H9 (cell line): ENCODE measurements around the gene PRR7. TPM values are rescaled to one million over a fixed set of nuclear protein-coding genes. Genes with fewer than 3 reads are reported as not detected.

Experiments
- DNase-seq: peaks from one replicate; pipeline ENCODE4 v3.0.0-alpha.2; 2017
- H2AFZ ChIP-seq: one replicate; pipeline ENCODE4 v1.6.1; 2013; ENCODE audit warnings: mild to moderate bottlenecking, low read length, control low read depth, moderate library complexity
- H2AK5ac ChIP-seq: 2 replicates; pipeline ENCODE4 v1.6.1; 2013; ENCODE audit warnings: low read length, control low read depth, mixed read lengths; ENCODE audit not compliant: insufficient read length
- H2BK120ac ChIP-seq: one replicate; pipeline ENCODE4 v1.6.1; 2013; ENCODE audit warnings: low read depth, mild to moderate bottlenecking, low read length, control low read depth, inconsistent platforms; ENCODE audit not compliant: poor library complexity, severe bottlenecking
- H2BK12ac ChIP-seq: 2 replicates; pipeline ENCODE4 v1.6.1; 2013; ENCODE audit warnings: low read length, control low read depth, mixed read lengths, low read depth; ENCODE audit not compliant: insufficient read length
- H2BK15ac ChIP-seq: 2 replicates; pipeline ENCODE4 v1.6.1; 2013; ENCODE audit warnings: low read depth, low read length, control low read depth
- H2BK20ac ChIP-seq: one replicate; pipeline ENCODE4 v1.6.1; 2013; ENCODE audit warnings: low read depth, mild to moderate bottlenecking, low read length, control low read depth, inconsistent platforms; ENCODE audit not compliant: poor library complexity, severe bottlenecking
- H2BK5ac ChIP-seq: 2 replicates; pipeline ENCODE4 v1.6.1; 2013; ENCODE audit warnings: low read length, control low read depth, mixed read lengths; ENCODE audit not compliant: insufficient read length
- H3K14ac ChIP-seq: 2 replicates; pipeline ENCODE4 v1.6.1; 2013; ENCODE audit warnings: low read length, control low read depth; ENCODE audit not compliant: insufficient read depth
- H3K18ac ChIP-seq: 2 replicates; pipeline ENCODE4 v1.6.1; 2013; ENCODE audit warnings: low read depth, mild to moderate bottlenecking, mixed read lengths, low read length, control low read depth; ENCODE audit not compliant: insufficient read length
- H3K23ac ChIP-seq: 2 replicates; pipeline ENCODE4 v1.6.1; 2013; ENCODE audit warnings: low read length, control low read depth, mixed read lengths, low read depth; ENCODE audit not compliant: insufficient read length
- H3K23me2 ChIP-seq: 2 replicates; pipeline ENCODE4 v1.6.1; 2013; ENCODE audit warnings: low read depth, mild to moderate bottlenecking, mixed read lengths, low read length, control low read depth; ENCODE audit not compliant: insufficient read length, poor library complexity, severe bottlenecking
- H3K27ac ChIP-seq: 2 replicates; pipeline ENCODE4 v1.5.1; 2013; ENCODE audit warnings: low read length, control low read depth, mixed read lengths, low read depth; ENCODE audit not compliant: insufficient read length
- H3K27me3 ChIP-seq: 2 replicates; pipeline ENCODE4 v1.6.1; 2013; ENCODE audit warnings: low read length, control low read depth, inconsistent platforms; ENCODE audit not compliant: insufficient read depth
- H3K4ac ChIP-seq: 2 replicates; pipeline ENCODE4 v1.6.1; 2013; ENCODE audit warnings: low read depth, mild to moderate bottlenecking, control low read depth, inconsistent platforms, low read length, moderate library complexity
- H3K4me1 ChIP-seq: 2 replicates; pipeline ENCODE4 v1.6.1; 2013; ENCODE audit warnings: low read length, control low read depth, inconsistent platforms; ENCODE audit not compliant: insufficient read depth
- H3K4me2 ChIP-seq: 2 replicates; pipeline ENCODE4 v1.6.1; 2013; ENCODE audit warnings: low read length, control low read depth, mixed read lengths; ENCODE audit not compliant: insufficient read length, insufficient read depth
- H3K56ac ChIP-seq: 2 replicates; pipeline ENCODE4 v1.6.1; 2013; ENCODE audit warnings: low read depth, mild to moderate bottlenecking, mixed read lengths, low read length, control low read depth; ENCODE audit not compliant: insufficient read length
- H3K79me1 ChIP-seq: 2 replicates; pipeline ENCODE4 v1.6.1; 2013; ENCODE audit warnings: low read depth, mild to moderate bottlenecking, moderate library complexity, low read length, control low read depth, inconsistent platforms; ENCODE audit not compliant: insufficient read depth, poor library complexity, severe bottlenecking
- H3K79me2 ChIP-seq: 2 replicates; pipeline ENCODE4 v1.6.1; 2013; ENCODE audit warnings: low read length, control low read depth, inconsistent platforms; ENCODE audit not compliant: insufficient read depth
- H3K9ac ChIP-seq: 2 replicates; pipeline ENCODE4 v1.6.1; 2013; ENCODE audit warnings: low read length, control low read depth, mixed read lengths; ENCODE audit not compliant: insufficient read length; ENCODE audit errors: extremely low read depth
- H3K9me3 ChIP-seq: one replicate; pipeline ENCODE4 v1.6.1; 2013; ENCODE audit warnings: low read depth, low read length, inconsistent platforms; ENCODE audit not compliant: control insufficient read depth
- H3T11ph ChIP-seq: one replicate; pipeline ENCODE4 v1.6.1; 2013; ENCODE audit warnings: mild to moderate bottlenecking, low read length, control low read depth, inconsistent platforms
- H4K20me1 ChIP-seq: one replicate; pipeline ENCODE4 v1.6.1; 2013; ENCODE audit not compliant: control insufficient read depth, insufficient read length, insufficient read depth
- H4K5ac ChIP-seq: 2 replicates; pipeline ENCODE4 v1.6.1; 2013; ENCODE audit warnings: low read depth, mild to moderate bottlenecking, mixed read lengths, low read length, control low read depth; ENCODE audit not compliant: insufficient read length
- H4K8ac ChIP-seq: replicated peaks from 2 replicates; pipeline ENCODE4 v1.6.1; 2013; ENCODE audit warnings: low read length, control low read depth, mixed read lengths, low read depth; ENCODE audit not compliant: insufficient read length
- H4K91ac ChIP-seq: 2 replicates; pipeline ENCODE4 v1.6.1; 2013; ENCODE audit warnings: low read depth, mild to moderate bottlenecking, moderate library complexity, mixed read lengths, low read length, control low read depth; ENCODE audit not compliant: insufficient read length
- H3K27ac Mint-ChIP-seq, 3 experiments: 2 replicates in 2 of 3; 3 replicates in 1 of 3; pipeline ENCODE4 v1.8.0; 2020 to 2021; ENCODE audit warnings: mixed read lengths in 3 of 3, mild to moderate bottlenecking in 1 of 3, moderate library complexity in 1 of 3
- H3K27me3 Mint-ChIP-seq: 2 replicates; pipeline ENCODE4 v1.8.0; 2021; ENCODE audit warnings: low read depth, mild to moderate bottlenecking, moderate library complexity, mixed read lengths
- H3K36me3 Mint-ChIP-seq, 3 experiments: 2 replicates in 2 of 3; 3 replicates in 1 of 3; pipeline ENCODE4 v1.8.0; 2020 to 2021; ENCODE audit warnings: low read depth in 3 of 3, mixed read lengths in 3 of 3; ENCODE audit not compliant: insufficient read depth in 1 of 3
- H3K4me1 Mint-ChIP-seq, 2 experiments: 2 replicates each; pipeline ENCODE4 v1.8.0; 2020; ENCODE audit warnings: mixed read lengths in 2 of 2
- H3K4me3 Mint-ChIP-seq, 2 experiments: 2 replicates in 1 of 2; 3 replicates in 1 of 2; pipeline ENCODE4 v1.8.0; 2020 to 2021; ENCODE audit warnings: mild to moderate bottlenecking in 2 of 2, mixed read lengths in 2 of 2, moderate library complexity in 1 of 2
- H3K9me3 Mint-ChIP-seq, 2 experiments: 2 replicates in 1 of 2; 3 replicates in 1 of 2; pipeline ENCODE4 v1.8.0; 2020; ENCODE audit warnings: mild to moderate bottlenecking in 2 of 2, mixed read lengths in 2 of 2, moderate library complexity in 1 of 2
- WGBS: extraction: QIAGEN DNeasy Blood & Tissue Kit; methylation state at CpG from one replicate; pipeline ENCODE4 v1.1.7; 2013; ENCODE audit warnings: missing lambda C conversion rate, low lambda C conversion rate, mixed read lengths; ENCODE audit not compliant: insufficient read length; ENCODE audit errors: extremely low coverage; 5-methylcytosine and 5-hydroxymethylcytosine counted together
- total RNA-seq: library from RNA; stranded (reverse); gene quantifications from 2 replicates; pipeline ENCODE4 v1.2.1, GENCODE V29; 2021
- TF ChIP-seq, protein P1 (sequence below): fragments of 200-600 bp; sonication (generic); conservative IDR thresholded peaks from 3 replicates; pipeline ENCODE4 v1.8.0; 2021; ENCODE audit warnings: antibody characterized with exemption, mild to moderate bottlenecking

The PRR7 gene
- total RNA-seq, 1 experiment from 2014 or later = 9.6 TPM

DNA sequence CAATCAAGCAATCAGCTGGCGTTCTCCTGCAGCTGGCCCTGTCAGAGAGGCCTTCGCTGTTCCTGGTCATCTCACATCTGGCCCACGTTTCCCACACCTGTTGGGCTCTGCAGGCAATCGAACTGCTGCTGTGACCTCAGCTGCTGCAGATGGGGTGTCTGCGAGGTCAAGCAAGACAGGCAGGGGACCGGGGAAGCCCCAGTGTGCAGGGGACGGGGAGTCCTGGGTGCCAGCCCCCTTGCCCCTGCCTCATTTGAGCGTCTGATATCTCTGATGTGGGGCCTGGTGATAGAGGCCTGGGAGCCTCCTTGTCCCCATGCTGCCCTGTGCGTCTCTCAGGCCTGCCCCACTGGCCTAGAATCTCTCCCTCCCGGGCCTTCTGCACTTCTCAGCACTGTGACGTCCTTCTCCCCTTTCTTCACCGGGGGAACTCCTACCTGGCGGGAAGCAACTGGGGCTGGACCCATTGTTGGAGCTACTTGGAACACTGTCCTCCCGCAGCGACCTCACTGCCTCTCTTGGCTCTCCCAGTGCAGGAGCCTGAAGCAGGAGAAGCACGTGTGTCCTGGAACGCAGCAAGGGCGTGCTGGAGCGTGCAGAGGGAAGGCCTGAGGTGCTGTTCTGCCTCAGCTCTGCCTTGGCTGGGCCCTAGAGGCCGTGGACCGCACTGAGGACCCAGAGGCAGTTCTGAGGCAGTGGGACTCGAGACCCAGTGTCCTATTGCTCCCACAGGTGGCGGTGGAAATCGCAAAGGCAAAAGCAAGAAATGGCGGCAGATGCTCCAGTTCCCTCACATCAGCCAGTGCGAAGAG, 16.3 kb upstream of the PRR7 start:
- H2AFZ ChIP-seq = no peak overlapping the region
- H3K79me2 ChIP-seq = no peaks in the 10 kb centered on the region; the same call in 1 of the 2 replicates
- H3K9me3 ChIP-seq = no peaks in the 10 kb centered on the region
- peaks cover 4% of the 10 kb centered on the region for H3K23me2 ChIP-seq
- no peaks in the 10 kb centered on the region for H3K9me3 Mint-ChIP-seq
- no peak overlapping the region for H2BK15ac ChIP-seq
- H4K5ac ChIP-seq = no peak overlapping the region
- H3K4me3 Mint-ChIP-seq = no peak overlapping the region; a peak in 2 of 5 replicates
- H2BK5ac ChIP-seq = no peak overlapping the region
- H3K27ac Mint-ChIP-seq = peak overlapping the region in 2 of 3 experiments; percentile 48 to 49; a peak in 4 of 7 replicates
- H3K4ac ChIP-seq = no peak overlapping the region
- no peaks in the 10 kb centered on the region; the same call in 1 of the 2 replicates for H3K4me1 ChIP-seq
- peaks cover 17 to 26% of the 10 kb centered on the region in 2 experiments for H3K4me1 Mint-ChIP-seq
- H3T11ph ChIP-seq = no peak overlapping the region
- no peak for DNase-seq
- H2AK5ac ChIP-seq = no peak overlapping the region
- H3K18ac ChIP-seq = no peak overlapping the region
- H3K9ac ChIP-seq = no peak overlapping the region
- no peak overlapping the region for H2BK20ac ChIP-seq
- no peak overlapping the region for H3K27ac ChIP-seq
- H3K79me1 ChIP-seq = no peaks in the 10 kb centered on the region
- H3K36me3 Mint-ChIP-seq = peaks cover 4 to 42% (median 34%) of the 10 kb centered on the region in 3 experiments; a peak in 6 of 7 replicates
- no peak overlapping the region for H4K8ac ChIP-seq
- no peak overlapping the region for H2BK120ac ChIP-seq
- no peak overlapping the region for H3K4me2 ChIP-seq
- H3K27me3 ChIP-seq = no peaks in the 10 kb centered on the region
- no peak overlapping the region for H3K23ac ChIP-seq
- TF ChIP-seq, protein P1, sequence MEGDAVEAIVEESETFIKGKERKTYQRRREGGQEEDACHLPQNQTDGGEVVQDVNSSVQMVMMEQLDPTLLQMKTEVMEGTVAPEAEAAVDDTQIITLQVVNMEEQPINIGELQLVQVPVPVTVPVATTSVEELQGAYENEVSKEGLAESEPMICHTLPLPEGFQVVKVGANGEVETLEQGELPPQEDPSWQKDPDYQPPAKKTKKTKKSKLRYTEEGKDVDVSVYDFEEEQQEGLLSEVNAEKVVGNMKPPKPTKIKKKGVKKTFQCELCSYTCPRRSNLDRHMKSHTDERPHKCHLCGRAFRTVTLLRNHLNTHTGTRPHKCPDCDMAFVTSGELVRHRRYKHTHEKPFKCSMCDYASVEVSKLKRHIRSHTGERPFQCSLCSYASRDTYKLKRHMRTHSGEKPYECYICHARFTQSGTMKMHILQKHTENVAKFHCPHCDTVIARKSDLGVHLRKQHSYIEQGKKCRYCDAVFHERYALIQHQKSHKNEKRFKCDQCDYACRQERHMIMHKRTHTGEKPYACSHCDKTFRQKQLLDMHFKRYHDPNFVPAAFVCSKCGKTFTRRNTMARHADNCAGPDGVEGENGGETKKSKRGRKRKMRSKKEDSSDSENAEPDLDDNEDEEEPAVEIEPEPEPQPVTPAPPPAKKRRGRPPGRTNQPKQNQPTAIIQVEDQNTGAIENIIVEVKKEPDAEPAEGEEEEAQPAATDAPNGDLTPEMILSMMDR = no peak
- no peaks in the 10 kb centered on the region for H3K27me3 Mint-ChIP-seq
- H3K56ac ChIP-seq = no peak overlapping the region
- peaks cover 2% of the 10 kb centered on the region for H4K20me1 ChIP-seq
- H4K91ac ChIP-seq = no peak overlapping the region
- H2BK12ac ChIP-seq = no peak overlapping the region
- H3K14ac ChIP-seq = no peak overlapping the region
- WGBS = no CpG with 5 or more reads among the region's 26 CpGs
